Glutamatergic neuron (in vitro differentiated cells): ENCODE results near the gene RNASE1. TPM values are rescaled to one million over a fixed set of nuclear protein-coding genes. Genes with fewer than 3 reads are reported as not detected.
"Not testable (repeated sequence)": the region's sequence is repeated elsewhere in the genome, so short reads cannot be mapped to it uniquely, and the experiment has no call there.

Experiments used
- DNase-seq: peaks from one replicate; pipeline ENCODE4 v3.0.0; 2022
- H3K27ac Mint-ChIP-seq: one replicate; pipeline ENCODE4 v1.8.0; 2020; ENCODE audit warnings: mild to moderate bottlenecking, mixed read lengths, inconsistent platforms; ENCODE audit not compliant: unreplicated experiment
- H3K27me3 Mint-ChIP-seq: one replicate; pipeline ENCODE4 v1.8.0; 2020; ENCODE audit warnings: mild to moderate bottlenecking, moderate library complexity, mixed read lengths, inconsistent platforms; ENCODE audit not compliant: unreplicated experiment
- H3K36me3 Mint-ChIP-seq: one replicate; pipeline ENCODE4 v1.8.0; 2020; ENCODE audit warnings: mild to moderate bottlenecking, mixed read lengths, inconsistent platforms; ENCODE audit not compliant: unreplicated experiment
- H3K4me1 Mint-ChIP-seq: one replicate; pipeline ENCODE4 v1.8.0; 2020; ENCODE audit warnings: mild to moderate bottlenecking, low read depth, mixed read lengths, inconsistent platforms; ENCODE audit not compliant: unreplicated experiment
- H3K4me3 Mint-ChIP-seq: one replicate; pipeline ENCODE4 v1.8.0; 2020; ENCODE audit warnings: mild to moderate bottlenecking, mixed read lengths, inconsistent platforms; ENCODE audit not compliant: unreplicated experiment
- H3K9me3 Mint-ChIP-seq: one replicate; pipeline ENCODE4 v1.8.0; 2020; ENCODE audit warnings: mild to moderate bottlenecking, moderate library complexity, mixed read lengths, inconsistent platforms; ENCODE audit not compliant: unreplicated experiment
- total RNA-seq: library from RNA; stranded (reverse); fragmentation: NEBNext Ultra II Directional; extraction: Animal tissue kit (Norgen Biotek cat#: 25700); gene quantifications from one replicate; pipeline ENCODE4 v1.2.1, GENCODE V29; 2021; ENCODE audit not compliant: unreplicated experiment
- TF ChIP-seq, protein P1 (sequence below): fragments of 200-600 bp; sonication (generic); IDR thresholded peaks from one replicate; pipeline ENCODE4 v1.5.0; 2021; ENCODE audit not compliant: partially characterized antibody, unreplicated experiment

Gene RNASE1
- total RNA-seq, 1 donor from 2014 or later: not detected

GRCh38 chr14:20827326-20827725 lies 24.7 kb upstream of the RNASE1 start:
- Mint-ChIP-seq H3K4me1 (no peaks in the 10 kb centered on the region), H3K4me3 (no peak overlapping the region), H3K36me3 (peaks cover 5% of the 10 kb centered on the region), H3K27ac (no peak overlapping the region), H3K27me3 (no peaks in the 10 kb centered on the region), H3K9me3 (peaks cover 4% of the 10 kb centered on the region)
- no peak for DNase-seq
- TF ChIP-seq, protein P1, sequence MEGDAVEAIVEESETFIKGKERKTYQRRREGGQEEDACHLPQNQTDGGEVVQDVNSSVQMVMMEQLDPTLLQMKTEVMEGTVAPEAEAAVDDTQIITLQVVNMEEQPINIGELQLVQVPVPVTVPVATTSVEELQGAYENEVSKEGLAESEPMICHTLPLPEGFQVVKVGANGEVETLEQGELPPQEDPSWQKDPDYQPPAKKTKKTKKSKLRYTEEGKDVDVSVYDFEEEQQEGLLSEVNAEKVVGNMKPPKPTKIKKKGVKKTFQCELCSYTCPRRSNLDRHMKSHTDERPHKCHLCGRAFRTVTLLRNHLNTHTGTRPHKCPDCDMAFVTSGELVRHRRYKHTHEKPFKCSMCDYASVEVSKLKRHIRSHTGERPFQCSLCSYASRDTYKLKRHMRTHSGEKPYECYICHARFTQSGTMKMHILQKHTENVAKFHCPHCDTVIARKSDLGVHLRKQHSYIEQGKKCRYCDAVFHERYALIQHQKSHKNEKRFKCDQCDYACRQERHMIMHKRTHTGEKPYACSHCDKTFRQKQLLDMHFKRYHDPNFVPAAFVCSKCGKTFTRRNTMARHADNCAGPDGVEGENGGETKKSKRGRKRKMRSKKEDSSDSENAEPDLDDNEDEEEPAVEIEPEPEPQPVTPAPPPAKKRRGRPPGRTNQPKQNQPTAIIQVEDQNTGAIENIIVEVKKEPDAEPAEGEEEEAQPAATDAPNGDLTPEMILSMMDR: no peak

DNA sequence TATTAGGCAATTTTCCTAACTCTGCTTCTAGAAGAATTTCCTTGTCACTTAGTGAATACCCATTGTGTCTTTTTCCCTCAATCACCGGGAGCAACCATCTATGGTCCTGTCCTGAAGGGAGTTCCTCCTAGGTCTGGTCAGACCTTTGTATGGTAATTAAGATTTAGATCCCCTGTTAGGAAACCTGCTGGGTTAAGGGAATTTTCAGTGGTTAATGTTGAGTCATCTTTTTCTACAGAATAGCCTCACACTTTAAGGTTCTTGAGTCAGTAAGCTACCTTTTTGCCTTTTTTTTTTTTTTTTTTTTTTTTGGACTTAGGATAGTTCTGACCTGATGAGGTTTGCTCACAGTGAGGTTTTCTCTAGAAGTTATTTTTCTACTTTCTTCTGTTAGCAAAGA lies 24.0 kb upstream of the RNASE1 start:
- not testable (repeated sequence) for H3K4me3 Mint-ChIP-seq, H3K4me1 Mint-ChIP-seq, H3K36me3 Mint-ChIP-seq, DNase-seq, H3K27me3 Mint-ChIP-seq, H3K9me3 Mint-ChIP-seq, H3K27ac Mint-ChIP-seq

DNA sequence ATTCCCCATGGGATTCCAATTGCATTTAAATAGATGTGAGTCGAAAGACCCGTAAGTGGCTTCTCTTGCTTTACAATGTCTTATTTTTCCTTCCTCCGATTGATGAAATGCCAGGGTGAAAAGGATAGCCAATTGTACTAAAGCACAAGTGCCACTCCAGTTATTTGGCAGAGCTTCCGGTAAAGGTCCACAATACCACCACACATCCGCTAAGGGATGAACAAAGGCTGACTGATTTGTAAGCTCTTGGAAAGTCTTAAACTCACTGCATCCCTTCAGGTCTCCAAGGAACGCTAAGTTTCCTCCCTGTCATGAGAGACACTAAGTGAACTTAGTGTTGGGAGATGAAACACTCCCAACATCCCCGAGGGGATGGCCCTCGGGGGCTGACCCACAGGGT lies 21.2 kb upstream of the RNASE1 start:
- Mint-ChIP-seq H3K9me3 (peaks cover 4% of the 10 kb centered on the region), H3K4me1 (no peaks in the 10 kb centered on the region), H3K4me3 (no peak overlapping the region), H3K27me3 (peaks cover 3% of the 10 kb centered on the region), H3K36me3 (peaks cover 5% of the 10 kb centered on the region), H3K27ac (no peak overlapping the region)
- TF ChIP-seq, protein P1: no peak
- DNase-seq: no peak

- DNase-seq, H3K36me3 Mint-ChIP-seq, H3K4me1 Mint-ChIP-seq, H3K9me3 Mint-ChIP-seq, H3K4me3 Mint-ChIP-seq, H3K27me3 Mint-ChIP-seq, H3K27ac Mint-ChIP-seq: not testable (repeated sequence)
These were observed 19.0 kb upstream of the RNASE1 start for GRCh38 chr14:20821521-20822108.

DNA sequence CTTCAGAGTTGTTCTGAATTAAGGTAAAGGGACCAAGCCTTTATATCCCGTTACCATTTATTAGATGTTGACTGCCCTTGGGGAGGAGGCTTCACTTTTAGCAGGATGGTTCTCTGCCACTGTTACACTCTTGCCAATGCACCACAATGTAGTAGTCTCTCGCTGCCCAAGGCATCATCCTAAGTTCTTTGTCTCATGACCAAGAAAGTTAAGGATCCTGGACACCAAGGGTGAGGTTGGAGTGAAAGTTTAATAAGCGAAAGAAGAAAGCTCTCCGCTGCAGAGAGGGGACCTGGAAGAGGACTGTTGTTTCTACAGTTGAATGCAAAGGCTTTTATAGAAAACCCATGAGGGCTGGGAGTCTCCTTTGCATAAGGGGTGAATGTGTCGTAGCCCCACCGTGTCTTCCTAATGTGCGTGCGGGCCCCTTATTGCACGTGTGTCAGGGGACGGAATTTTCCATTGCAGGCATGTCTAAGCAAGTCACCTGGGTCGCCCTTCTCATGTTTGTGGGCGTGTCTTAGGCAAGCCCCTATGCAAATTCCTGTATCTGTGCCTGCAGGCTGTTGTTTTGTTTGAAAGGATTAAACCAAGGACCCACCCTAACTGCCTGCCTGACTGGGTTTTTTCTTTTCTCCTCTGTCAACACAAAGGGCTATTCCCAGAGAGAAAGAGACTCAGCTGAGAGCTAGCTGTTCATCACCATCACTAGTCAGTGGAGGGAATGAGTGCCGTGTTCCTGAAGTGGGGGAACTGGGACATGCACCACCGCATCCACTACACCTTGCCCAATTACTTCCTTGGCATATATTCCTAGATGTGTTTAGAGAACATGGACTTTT lies 17.6 kb upstream of the RNASE1 start:
- Mint-ChIP-seq H3K36me3 (no peaks in the 10 kb centered on the region), H3K4me3 (no peak overlapping the region), H3K4me1 (no peaks in the 10 kb centered on the region), H3K27me3 (peaks cover 3% of the 10 kb centered on the region), H3K9me3 (peaks cover 1% of the 10 kb centered on the region), H3K27ac (no peak overlapping the region)
- TF ChIP-seq, protein P1: no peak
- no peak for DNase-seq

DNA sequence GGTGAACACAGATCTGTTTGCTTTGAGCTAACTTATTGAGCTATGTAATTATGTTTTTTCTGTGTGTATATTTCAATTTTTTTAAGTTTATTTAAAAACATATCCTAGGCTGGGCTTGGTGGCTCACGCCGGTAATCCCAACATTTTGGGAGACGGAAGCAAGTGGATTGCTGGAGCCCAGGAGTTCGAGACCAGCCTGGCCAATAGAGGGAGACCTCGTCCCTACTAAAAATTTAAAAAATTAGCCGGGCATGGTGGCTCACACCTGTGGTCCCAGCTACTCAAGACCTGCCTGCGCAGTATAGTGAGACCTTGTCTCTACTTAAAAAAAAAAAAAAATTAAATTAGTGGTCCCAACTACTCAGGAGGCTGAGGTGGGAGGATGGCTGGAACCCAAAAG lies 16.2 kb upstream of the RNASE1 start:
- Mint-ChIP-seq H3K4me3 (no peak overlapping the region), H3K27me3 (peaks cover 3% of the 10 kb centered on the region), H3K9me3 (peaks cover 1% of the 10 kb centered on the region), H3K4me1 (no peaks in the 10 kb centered on the region), H3K27ac (no peak overlapping the region), H3K36me3 (no peaks in the 10 kb centered on the region)
- no peak for DNase-seq
- TF ChIP-seq, protein P1: no peak

DNA sequence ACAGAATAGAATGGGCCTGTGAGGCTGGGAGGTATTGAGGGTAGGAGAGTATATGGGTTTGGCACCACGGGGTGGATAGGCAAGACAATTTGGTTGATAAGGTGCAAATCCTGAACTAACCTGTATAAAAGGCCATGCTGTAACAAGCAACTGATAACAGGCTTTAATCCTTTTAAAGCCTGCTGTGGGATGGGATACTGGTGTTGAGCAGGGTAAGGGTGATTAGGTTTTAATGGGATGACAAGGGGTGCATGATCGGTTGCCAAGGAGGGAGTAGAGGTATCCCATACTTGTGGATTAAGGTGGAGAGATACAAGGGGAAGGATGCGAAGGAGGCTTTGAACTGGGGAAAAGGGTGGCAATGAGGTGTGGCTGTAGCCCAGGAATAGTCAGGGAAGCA lies 13.3 kb upstream of the RNASE1 start:
- not testable (repeated sequence) for H3K27me3 Mint-ChIP-seq, H3K36me3 Mint-ChIP-seq, H3K27ac Mint-ChIP-seq, H3K9me3 Mint-ChIP-seq, H3K4me3 Mint-ChIP-seq, H3K4me1 Mint-ChIP-seq, DNase-seq
